HepG2 (cell line): ENCODE data around the gene CLASP2. TPM values are rescaled to one million over a fixed set of nuclear protein-coding genes. Genes with fewer than 3 reads are reported as not detected.
A peak's percentile ranks its signal among the peaks of the same experiment; 100 is the strongest.

Experiments used
- ATAC-seq: fragments of 200-7000 bp; cut with Tn5 transposase; 3 replicates; pipeline ENCODE4 v1.9.1; 2020; ENCODE audit warnings: mild to moderate bottlenecking, moderate library complexity
- BruUV-seq: library from RNA; stranded (reverse); fragments of 400-500 nt; replicated peaks from 2 replicates; lab custom pipeline; 2021; lab: Mats Ljungman, UMichigan
- CTCF ChIA-PET: fragments of 300-600 bp; formaldehyde crosslinking; extraction: SDS; loops from one replicate; lab custom pipeline; 2021; ENCODE audit warnings: low total read pairs, inconsistent platforms, low intra/inter-chr PET ratio; lab: Yijun Ruan, JAX
- POLR2A ChIA-PET: fragments of 350-600 bp; sonication (Branson Sonifier 250); formaldehyde crosslinking; loops from one replicate; lab custom pipeline; 2020; ENCODE audit warnings: antibody characterized with exemption, inconsistent platforms; lab: Yijun Ruan, JAX
- DNase-seq: peaks from one replicate; pipeline ENCODE4 v3.0.0-alpha.2; 2015; ENCODE audit warnings: low spot score
- FAIRE-seq: peaks from 3 replicates; lab custom pipeline; 2011; peaks lifted over from hg19 to GRCh38; lab: Jason Lieb, UNC
- H2AFZ ChIP-seq: one replicate; pipeline ENCODE4 v1.6.1; 2011; ENCODE audit warnings: low read length, inconsistent platforms
- H3K27ac ChIP-seq: fragments of 300-600 bp; 3 replicates; pipeline ENCODE4 v1.8.0; 2011; ENCODE audit warnings: mixed run types, mild to moderate bottlenecking, mixed read lengths, low read length, inconsistent platforms; ENCODE audit not compliant: insufficient read depth; ENCODE audit errors: extremely low read length
- H3K27me3 ChIP-seq, 2 experiments: fragments of 200-600 bp in 1 of 2; 2 replicates in 1 of 2; 3 replicates in 1 of 2; pipeline versions ENCODE4 v1.6.0 to v1.8.0; 2011; ENCODE audit warnings: low read length in 2 of 2, mild to moderate bottlenecking in 2 of 2, moderate library complexity in 2 of 2, inconsistent platforms in 1 of 2; ENCODE audit not compliant: insufficient read depth in 2 of 2, control insufficient read depth in 1 of 2
- H3K36me3 ChIP-seq, 2 experiments: fragments of 200-600 bp in 1 of 2; replicated peaks in 1 of 2; 2 replicates in 1 of 2; 3 replicates in 1 of 2; pipeline versions ENCODE4 v1.5.1 to v1.8.0; 2011; ENCODE audit warnings: low read length in 2 of 2, inconsistent platforms in 1 of 2; ENCODE audit not compliant: insufficient read depth in 2 of 2, control insufficient read depth in 1 of 2
- H3K4me1 ChIP-seq: 2 replicates; pipeline ENCODE4 v1.5.1; 2012; ENCODE audit warnings: low read length, inconsistent platforms; ENCODE audit not compliant: insufficient read depth
- H3K4me2 ChIP-seq: 2 replicates; pipeline ENCODE4 v1.6.0; 2011; ENCODE audit warnings: low read depth, low read length, inconsistent platforms
- H3K4me3 ChIP-seq, 3 experiments: fragments of 200-600 bp in 1 of 3; sonication (generic), shearing (Covaris generic) in 1 of 3; replicated peaks in 1 of 3; 2 replicates each; pipeline ENCODE4 v1.5.1; 2011 to 2016; ENCODE audit warnings: low read length in 3 of 3, inconsistent platforms in 2 of 3, low read depth in 2 of 3, mild to moderate bottlenecking in 2 of 3, control low read depth in 1 of 3, mixed read lengths in 1 of 3; ENCODE audit not compliant: insufficient read depth in 1 of 3
- H3K79me2 ChIP-seq: one replicate; pipeline ENCODE4 v1.6.1; 2011; ENCODE audit warnings: low read length, inconsistent platforms; ENCODE audit not compliant: insufficient read depth
- H3K9ac ChIP-seq: 2 replicates; pipeline ENCODE4 v1.6.0; 2011; ENCODE audit warnings: mild to moderate bottlenecking, low read depth, low read length, inconsistent platforms; ENCODE audit not compliant: insufficient read depth
- H3K9me3 ChIP-seq: 2 replicates; pipeline ENCODE4 v1.5.1; 2012; ENCODE audit warnings: mild to moderate bottlenecking, low read length
- H4K20me1 ChIP-seq: 2 replicates; pipeline ENCODE4 v1.6.0; 2011; ENCODE audit warnings: inconsistent platforms, mild to moderate bottlenecking, low read length, moderate library complexity; ENCODE audit not compliant: insufficient read depth
- ARNT ChIP-seq: fragments of 450-650 bp; IDR thresholded peaks from 2 replicates; pipeline ENCODE4 v1.6.1; 2017
- CCAR2 ChIP-seq: fragments of 200-400 bp; formaldehyde crosslinking; optimal IDR thresholded peaks from 2 replicates; pipeline ENCODE3; 2018; ENCODE audit warnings: low read depth, mild to moderate bottlenecking, low read length, moderate library complexity
- POLR2AphosphoS5 ChIP-seq: IDR thresholded peaks from 2 replicates; pipeline ENCODE4 v1.6.1; 2012; ENCODE audit warnings: low read depth, low read length
- SALL1 ChIP-seq: sonication (generic); formaldehyde crosslinking; IDR thresholded peaks from 2 replicates; pipeline ENCODE4 v1.8.0; 2022; ENCODE audit warnings: mild to moderate bottlenecking, missing genetic modification reagents
- WGBS: methylation state at CpG from one replicate; pipeline ENCODE4 v1.1.6; 2017; ENCODE audit warnings: low lambda C conversion rate; 5-methylcytosine and 5-hydroxymethylcytosine counted together
- in situ Hi-C: cut with HindIII; loops from 2 replicates; pipeline ENCODE4 v1.10.0; 2017; ENCODE audit warnings: low pct_unique_long_range_greater_than_20kb; ENCODE audit not compliant: extremely low pct_ligation_motif_present
- intact Hi-C: fragments of 100-400 bp; cut with micrococcal nuclease; formaldehyde crosslinking; loops from one replicate; pipeline ENCODE4 v1.10.0; 2022; ENCODE audit not compliant: unreplicated experiment
- polyA plus RNA-seq, 8 experiments: library from polyadenylated mRNA; depleted of rRNA in 3 of 8; stranded (reverse) in 7 of 8; unstranded in 1 of 8; fragments of >200 nt; fragmentation: Illumina TruSeq in 4 of 8; extraction: Trizol in 4 of 8; gene quantifications; 2 replicates each; pipeline versions ENCODE4 v1.2.1 to v1.2.3, GENCODE V29; 2011 to 2016; ENCODE audit warnings: low read depth in 4 of 8, missing spikeins in 1 of 8, mixed read lengths in 1 of 8; ENCODE audit not compliant: insufficient read depth in 1 of 8
- total RNA-seq, 5 experiments: library from RNA; depleted of rRNA; stranded (reverse); fragments of >200 nt; fragmentation: Illumina TruSeq; extraction: Trizol; gene quantifications; 2 replicates each; pipeline ENCODE4 v1.2.3, GENCODE V29; 2016; ENCODE audit warnings: low read depth in 1 of 5
- TF ChIP-seq, protein P1 (sequence below): IDR thresholded peaks from 2 replicates; pipeline ENCODE4 v1.6.1; 2016; ENCODE audit warnings: mild to moderate bottlenecking, missing biosample characterization, missing genetic modification reagents
- TF ChIP-seq, protein P2 (sequence below), 2 experiments: fragments of 450-650 bp in 1 of 2; sonication (generic) in 1 of 2; formaldehyde crosslinking in 1 of 2; IDR thresholded peaks; 2 replicates each; pipeline versions ENCODE4 v1.6.1 to v1.8.0; 2016 to 2022; ENCODE audit warnings: antibody characterized with exemption in 1 of 2, mild to moderate bottlenecking in 1 of 2, missing genetic modification reagents in 1 of 2

The CLASP2 gene
- total and polyA plus RNA-seq, 2 of the 13 experiments (the other 11 are each of a cell fraction or from before 2014, with no cell fraction given) = 15.7 to 34.8 TPM

DNA sequence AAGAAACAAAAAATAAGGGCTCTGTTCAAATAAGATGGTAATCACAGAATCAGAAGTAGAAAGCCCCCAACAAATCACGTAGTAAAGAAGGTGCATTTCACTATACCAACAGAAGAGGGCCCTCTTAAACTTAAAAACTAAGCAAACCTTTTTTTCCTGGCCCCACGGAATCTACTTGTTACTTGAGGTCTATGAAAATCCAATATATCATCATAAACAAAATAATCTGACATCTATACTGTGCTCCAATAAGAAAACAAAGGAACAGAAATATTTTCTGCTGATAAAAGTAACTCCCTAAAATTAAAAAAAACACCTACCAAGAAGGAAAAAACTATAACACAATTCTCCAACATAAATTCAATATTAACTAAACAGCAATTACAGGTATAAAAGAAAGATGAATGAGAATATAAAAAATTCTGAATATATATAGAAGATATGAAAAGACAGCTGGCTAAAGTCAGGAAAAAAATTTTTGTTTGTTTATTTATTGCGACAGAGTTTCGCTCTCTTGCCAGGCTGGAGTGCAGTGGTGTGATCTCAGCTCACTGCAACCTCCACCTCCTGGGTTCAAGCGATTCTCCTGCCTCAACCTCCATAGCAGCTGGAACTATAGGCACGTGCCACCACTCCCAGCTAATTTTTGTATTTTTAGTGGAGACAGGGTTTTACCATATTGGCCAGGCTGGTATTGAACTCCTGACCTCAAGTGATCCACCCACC is 81.8 kb downstream of the CLASP2 start (continued):
- peak; percentile 33; the same call in 1 of the 2 replicates for TF ChIP-seq SALL1 (CRISPR knock-in tag)
- TF ChIP-seq, protein P1, sequence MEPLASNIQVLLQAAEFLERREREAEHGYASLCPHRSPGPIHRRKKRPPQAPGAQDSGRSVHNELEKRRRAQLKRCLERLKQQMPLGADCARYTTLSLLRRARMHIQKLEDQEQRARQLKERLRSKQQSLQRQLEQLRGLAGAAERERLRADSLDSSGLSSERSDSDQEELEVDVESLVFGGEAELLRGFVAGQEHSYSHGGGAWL (CRISPR knock-in tag) = no peak

DNA sequence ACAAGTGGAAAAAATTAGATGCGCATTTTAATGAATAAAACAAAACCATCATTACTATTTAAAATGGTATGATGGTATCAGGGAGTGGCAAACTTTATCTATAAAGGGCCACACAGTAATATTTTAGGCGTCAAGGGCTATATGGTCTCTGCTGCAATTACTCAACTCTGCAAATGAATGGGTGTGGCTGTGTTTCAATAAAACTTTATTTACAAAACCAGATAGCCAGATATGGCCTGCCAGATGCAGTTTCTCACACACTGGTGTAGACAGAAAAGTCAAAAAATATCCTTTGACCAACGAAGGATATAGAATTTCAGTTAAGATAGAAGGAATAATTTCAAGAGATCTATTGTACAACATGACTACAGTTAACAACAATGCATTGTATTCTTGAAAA is 83.8 kb downstream of the CLASP2 start:
- ChIA-PET CTCF (interaction anchor here (0.6 kb wide), 1 partner anchor 143 kb away, joined by 3 read pairs; no protein-coding TSS in a partner anchor), POLR2A (no interaction called here)
- WGBS = 97% methylated on average over 3 of the region's 3 CpGs
- Histone ChIP-seq H3K79me2 (no peaks in the 10 kb centered on the region), H3K4me1 (peaks cover 19% of the 10 kb centered on the region), H2AFZ (no peak overlapping the region), H3K9ac (no peak overlapping the region), H3K27ac (no peak overlapping the region), H3K9me3 (no peaks in the 10 kb centered on the region), H3K36me3 (peaks cover 0 to 5% of the 10 kb centered on the region in 2 experiments; a peak in 3 of 5 replicates), H4K20me1 (no peaks in the 10 kb centered on the region), H3K4me3 (no peak overlapping the region), H3K27me3 (no peaks in the 10 kb centered on the region), H3K4me2 (no peak overlapping the region)
- in situ Hi-C loops (no loop called here), intact Hi-C loops (no loop called here)
- BruUV-seq = no TSS peak
- DNase-seq = no peak
- FAIRE-seq = no peak
- TF ChIP-seq ARNT (no peak), CCAR2 (no peak), POLR2AphosphoS5 (no peak)
- TF ChIP-seq, protein P2, sequence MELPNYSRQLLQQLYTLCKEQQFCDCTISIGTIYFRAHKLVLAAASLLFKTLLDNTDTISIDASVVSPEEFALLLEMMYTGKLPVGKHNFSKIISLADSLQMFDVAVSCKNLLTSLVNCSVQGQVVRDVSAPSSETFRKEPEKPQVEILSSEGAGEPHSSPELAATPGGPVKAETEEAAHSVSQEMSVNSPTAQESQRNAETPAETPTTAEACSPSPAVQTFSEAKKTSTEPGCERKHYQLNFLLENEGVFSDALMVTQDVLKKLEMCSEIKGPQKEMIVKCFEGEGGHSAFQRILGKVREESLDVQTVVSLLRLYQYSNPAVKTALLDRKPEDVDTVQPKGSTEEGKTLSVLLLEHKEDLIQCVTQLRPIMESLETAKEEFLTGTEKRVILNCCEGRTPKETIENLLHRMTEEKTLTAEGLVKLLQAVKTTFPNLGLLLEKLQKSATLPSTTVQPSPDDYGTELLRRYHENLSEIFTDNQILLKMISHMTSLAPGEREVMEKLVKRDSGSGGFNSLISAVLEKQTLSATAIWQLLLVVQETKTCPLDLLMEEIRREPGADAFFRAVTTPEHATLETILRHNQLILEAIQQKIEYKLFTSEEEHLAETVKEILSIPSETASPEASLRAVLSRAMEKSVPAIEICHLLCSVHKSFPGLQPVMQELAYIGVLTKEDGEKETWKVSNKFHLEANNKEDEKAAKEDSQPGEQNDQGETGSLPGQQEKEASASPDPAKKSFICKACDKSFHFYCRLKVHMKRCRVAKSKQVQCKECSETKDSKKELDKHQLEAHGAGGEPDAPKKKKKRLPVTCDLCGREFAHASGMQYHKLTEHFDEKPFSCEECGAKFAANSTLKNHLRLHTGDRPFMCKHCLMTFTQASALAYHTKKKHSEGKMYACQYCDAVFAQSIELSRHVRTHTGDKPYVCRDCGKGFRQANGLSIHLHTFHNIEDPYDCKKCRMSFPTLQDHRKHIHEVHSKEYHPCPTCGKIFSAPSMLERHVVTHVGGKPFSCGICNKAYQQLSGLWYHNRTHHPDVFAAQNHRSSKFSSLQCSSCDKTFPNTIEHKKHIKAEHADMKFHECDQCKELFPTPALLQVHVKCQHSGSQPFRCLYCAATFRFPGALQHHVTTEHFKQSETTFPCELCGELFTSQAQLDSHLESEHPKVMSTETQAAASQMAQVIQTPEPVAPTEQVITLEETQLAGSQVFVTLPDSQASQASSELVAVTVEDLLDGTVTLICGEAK (IDR thresholded peaks at IDR 0.05) = peak; percentile 58; the same call in 1 of the 2 replicates
- TF ChIP-seq, protein P2 (CRISPR knock-in tag; IDR thresholded peaks at IDR 0.05) = peak; percentile 81; the same call in 1 of the 2 replicates
- no peak for ATAC-seq
